Activated CD4-positive, alpha-beta T cell treated with anti-CD3 and anti-CD28 coated beads, Interleukin-2, amount 10 ng/mL, durations not matched to agents 7 days and 5 days (primary cell): ENCODE data around the gene WNT7A. TPM values are rescaled to one million over a fixed set of nuclear protein-coding genes. Genes with fewer than 3 reads are reported as not detected.

Source experiments
- CTCF ChIA-PET: fragments of 350-600 bp; sonication (Branson Sonifier 250); formaldehyde crosslinking; loops from one replicate; lab custom pipeline; 2021; ENCODE audit warnings: antibody characterized with exemption; lab: Charles Lee
- POLR2A ChIA-PET: fragments of 350-600 bp; sonication (Branson Sonifier 250); formaldehyde crosslinking; loops from one replicate; lab custom pipeline; 2021; ENCODE audit warnings: antibody characterized with exemption; lab: Charles Lee
- DNase-seq: peaks from one replicate; pipeline ENCODE4 v3.0.0-alpha.2; 2020
- H3K27ac Mint-ChIP-seq: one replicate; pipeline ENCODE4 v1.8.0; 2021; ENCODE audit warnings: mild to moderate bottlenecking, moderate library complexity, mixed read lengths
- H3K27me3 Mint-ChIP-seq: one replicate; pipeline ENCODE4 v1.8.0; 2021; ENCODE audit warnings: mixed read lengths
- H3K36me3 Mint-ChIP-seq: one replicate; pipeline ENCODE4 v1.8.0; 2021; ENCODE audit warnings: low read depth, mixed read lengths
- H3K4me1 Mint-ChIP-seq: one replicate; pipeline ENCODE4 v1.8.0; 2021; ENCODE audit warnings: mixed read lengths
- H3K4me3 Mint-ChIP-seq: one replicate; pipeline ENCODE4 v1.8.0; 2021; ENCODE audit warnings: mild to moderate bottlenecking, moderate library complexity, mixed read lengths
- H3K9me3 Mint-ChIP-seq: one replicate; pipeline ENCODE4 v1.8.0; 2021; ENCODE audit warnings: mixed read lengths
- total RNA-seq, 2 experiments: library from RNA; stranded (reverse); gene quantifications; one replicate each; pipeline ENCODE4 v1.2.3, GENCODE V29; 2021

WNT7A gene
- total RNA-seq, 2 experiments from 2014 or later, result 0.20 to 0.29 TPM

DNA sequence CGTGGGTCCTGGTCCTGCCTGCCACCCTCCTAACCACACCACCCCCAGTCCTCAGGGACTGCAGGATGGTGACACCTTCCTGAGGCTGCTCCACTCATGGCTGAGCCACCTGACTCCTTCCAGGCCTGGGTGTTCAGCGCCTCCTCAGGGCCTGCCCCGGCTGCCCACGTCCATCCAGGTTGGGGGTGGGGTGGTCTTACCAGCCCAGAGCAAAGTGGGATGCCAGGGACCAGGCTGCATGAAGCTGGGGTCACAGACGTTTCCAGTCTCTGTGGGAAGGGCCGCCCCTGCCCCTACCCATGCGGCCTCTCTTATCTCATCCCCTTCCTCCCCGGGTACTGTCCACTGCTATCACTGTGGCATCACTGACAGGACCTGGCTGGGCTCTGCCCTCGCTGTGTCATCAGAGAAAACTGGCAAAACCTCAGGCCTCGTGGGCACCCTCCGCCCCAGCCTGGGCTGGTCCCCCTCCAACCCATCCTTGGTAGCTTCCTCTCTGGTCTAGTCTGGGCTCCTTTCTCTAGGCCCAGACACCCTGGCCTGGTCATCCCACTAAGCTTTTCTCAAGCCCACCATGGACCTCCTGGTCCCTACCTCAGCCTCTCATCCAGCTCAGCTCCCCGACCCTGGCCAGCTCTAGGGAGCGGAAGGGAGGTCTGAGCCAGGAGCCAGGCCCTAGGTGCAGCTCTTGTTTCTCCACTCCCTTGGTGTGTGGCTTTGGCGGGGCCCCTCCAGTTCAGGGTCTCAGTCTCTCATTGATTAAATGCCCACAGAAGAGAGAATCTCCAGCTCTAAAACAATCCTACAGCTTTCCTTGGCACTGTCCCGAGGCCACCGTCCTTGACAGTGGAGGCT lies 32.9 kb downstream of the WNT7A start:
- Mint-ChIP-seq H3K4me1 (no peaks in the 10 kb centered on the region), H3K9me3 (no peaks in the 10 kb centered on the region), H3K27ac (no peak overlapping the region), H3K27me3 (no peaks in the 10 kb centered on the region), H3K36me3 (no peaks in the 10 kb centered on the region), H3K4me3 (no peak overlapping the region)
- ChIA-PET POLR2A (no interaction called here), CTCF (interaction anchor here (0.5 to 0.7 kb wide), 2 partner anchors 13 to 872 kb away, joined by 3 to 5 read pairs; no protein-coding TSS in a partner anchor)
- DNase-seq, result no peak

GRCh38 chr3:13846238-13846637 lies 33.6 kb downstream of the WNT7A start:
- Mint-ChIP-seq H3K27ac (no peak overlapping the region), H3K36me3 (no peaks in the 10 kb centered on the region), H3K4me1 (no peaks in the 10 kb centered on the region), H3K27me3 (no peaks in the 10 kb centered on the region), H3K4me3 (no peak overlapping the region), H3K9me3 (no peaks in the 10 kb centered on the region)
- POLR2A ChIA-PET, result no interaction called here
- DNase-seq, result no peak
- CTCF ChIA-PET, result no interaction called here

GRCh38 chr3:13845806-13846205 lies 34.1 kb downstream of the WNT7A start:
- Mint-ChIP-seq H3K27me3 (no peaks in the 10 kb centered on the region), H3K36me3 (no peaks in the 10 kb centered on the region), H3K27ac (no peak overlapping the region), H3K4me3 (no peak overlapping the region), H3K9me3 (no peaks in the 10 kb centered on the region), H3K4me1 (no peaks in the 10 kb centered on the region)
- no peak for DNase-seq
- ChIA-PET POLR2A (no interaction called here), CTCF (no interaction called here)

- H3K9me3 Mint-ChIP-seq, result no peaks in the 10 kb centered on the region
- H3K27ac Mint-ChIP-seq, result no peak overlapping the region
- H3K36me3 Mint-ChIP-seq, result no peaks in the 10 kb centered on the region
- ChIA-PET POLR2A (no interaction called here), CTCF (interaction anchor here (1.0 kb wide), 1 partner anchor 10 kb away, joined by 3 read pairs; no protein-coding TSS in a partner anchor)
- H3K27me3 Mint-ChIP-seq, result no peaks in the 10 kb centered on the region
- no peaks in the 10 kb centered on the region for H3K4me1 Mint-ChIP-seq
- H3K4me3 Mint-ChIP-seq, result no peak overlapping the region
- no peak for DNase-seq
These were observed 35.0 kb downstream of the WNT7A start for GRCh38 chr3:13844911-13845310.

GRCh38 chr3:13844286-13844685 lies 35.6 kb downstream of the WNT7A start:
- no peaks in the 10 kb centered on the region for H3K4me1 Mint-ChIP-seq
- no peak for DNase-seq
- ChIA-PET CTCF (interaction anchor here (1.0 kb wide), 1 partner anchor 10 kb away, joined by 3 read pairs; no protein-coding TSS in a partner anchor), POLR2A (no interaction called here)
- no peaks in the 10 kb centered on the region for H3K9me3 Mint-ChIP-seq
- no peak overlapping the region for H3K27ac Mint-ChIP-seq
- H3K36me3 Mint-ChIP-seq, result no peaks in the 10 kb centered on the region
- no peak overlapping the region for H3K4me3 Mint-ChIP-seq
- no peaks in the 10 kb centered on the region for H3K27me3 Mint-ChIP-seq

GRCh38 chr3:13843351-13843750 lies 36.5 kb downstream of the WNT7A start:
- no peak overlapping the region for H3K4me3 Mint-ChIP-seq
- POLR2A ChIA-PET, result no interaction called here
- H3K27ac Mint-ChIP-seq, result no peak overlapping the region
- H3K9me3 Mint-ChIP-seq, result no peaks in the 10 kb centered on the region
- no peaks in the 10 kb centered on the region for H3K27me3 Mint-ChIP-seq
- DNase-seq, result no peak
- H3K4me1 Mint-ChIP-seq, result no peaks in the 10 kb centered on the region
- H3K36me3 Mint-ChIP-seq, result no peaks in the 10 kb centered on the region
- CTCF ChIA-PET, result interaction anchor here (1.2 kb wide), 1 partner anchor 28 kb away, joined by 3 read pairs; no protein-coding TSS in a partner anchor

DNA sequence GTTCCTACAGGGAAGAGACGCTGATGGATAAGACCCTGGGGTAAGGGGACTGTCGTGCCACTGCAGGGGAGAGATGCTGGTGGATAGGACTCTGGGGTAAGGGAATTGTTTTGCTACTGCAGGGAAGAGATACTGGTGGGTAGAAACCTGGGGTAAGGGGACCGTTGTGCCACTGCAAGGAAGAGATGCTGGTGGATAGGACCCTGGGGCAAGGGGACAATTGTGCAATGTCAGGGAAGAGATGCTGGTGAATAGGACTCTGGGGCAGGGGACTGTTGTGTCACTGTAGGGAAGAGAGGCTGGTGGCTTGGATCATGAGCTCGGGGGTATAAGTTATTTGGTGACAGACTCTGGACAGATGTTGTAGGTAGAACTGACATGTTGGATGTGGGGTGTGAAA lies 37.6 kb downstream of the WNT7A start:
- Mint-ChIP-seq H3K9me3 (no peaks in the 10 kb centered on the region), H3K4me1 (no peaks in the 10 kb centered on the region), H3K27me3 (no peaks in the 10 kb centered on the region), H3K27ac (no peak overlapping the region), H3K4me3 (no peak overlapping the region), H3K36me3 (no peaks in the 10 kb centered on the region)
- CTCF ChIA-PET, result no interaction called here
- POLR2A ChIA-PET, result no interaction called here
- no peak for DNase-seq

GRCh38 chr3:13841826-13842225 lies 38.0 kb downstream of the WNT7A start:
- Mint-ChIP-seq H3K4me1 (no peaks in the 10 kb centered on the region), H3K27me3 (no peaks in the 10 kb centered on the region), H3K27ac (no peak overlapping the region), H3K9me3 (no peaks in the 10 kb centered on the region), H3K4me3 (no peak overlapping the region), H3K36me3 (no peaks in the 10 kb centered on the region)
- no peak for DNase-seq
- CTCF ChIA-PET, result no interaction called here
- POLR2A ChIA-PET, result no interaction called here

- Mint-ChIP-seq H3K4me3 (no peak overlapping the region), H3K4me1 (no peaks in the 10 kb centered on the region), H3K27ac (no peak overlapping the region), H3K27me3 (no peaks in the 10 kb centered on the region), H3K9me3 (no peaks in the 10 kb centered on the region), H3K36me3 (no peaks in the 10 kb centered on the region)
- no peak for DNase-seq
- POLR2A ChIA-PET, result no interaction called here
- CTCF ChIA-PET, result interaction anchor here (0.9 kb wide), 1 partner anchor 304 kb away, joined by 3 read pairs; no protein-coding TSS in a partner anchor
These were observed 38.7 kb downstream of the WNT7A start for GRCh38 chr3:13841141-13841540.

- Mint-ChIP-seq H3K4me3 (no peak overlapping the region), H3K9me3 (no peaks in the 10 kb centered on the region), H3K27ac (no peak overlapping the region), H3K4me1 (no peaks in the 10 kb centered on the region), H3K36me3 (no peaks in the 10 kb centered on the region), H3K27me3 (no peaks in the 10 kb centered on the region)
- no peak for DNase-seq
- POLR2A ChIA-PET, result no interaction called here
- CTCF ChIA-PET, result no interaction called here
These were observed 39.4 kb downstream of the WNT7A start for GRCh38 chr3:13840456-13840855.

- POLR2A ChIA-PET, result no interaction called here
These were observed 40.0 kb downstream of the WNT7A start for GRCh38 chr3:13839726-13840340.

DNA sequence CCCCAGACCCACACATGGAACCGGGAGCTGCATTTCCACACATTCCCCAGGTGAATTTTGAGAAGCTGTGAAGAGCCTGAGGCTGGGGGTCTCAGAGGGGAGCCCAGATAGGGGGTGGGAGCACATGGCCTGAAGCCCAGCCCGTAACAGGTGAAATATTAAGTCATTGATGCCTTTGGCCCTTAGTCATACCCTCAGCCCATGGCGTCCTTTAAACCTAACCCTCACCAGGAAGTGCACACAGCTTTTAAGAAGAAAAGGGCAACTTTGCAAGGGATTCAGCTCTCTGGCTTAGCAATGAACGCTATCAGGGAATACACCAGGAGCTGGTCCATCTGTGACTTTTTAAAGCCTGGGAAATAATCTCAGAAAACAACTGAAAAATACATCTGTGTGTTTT lies 40.6 kb downstream of the WNT7A start:
- no peaks in the 10 kb centered on the region for H3K9me3 Mint-ChIP-seq
- no peaks in the 10 kb centered on the region for H3K4me1 Mint-ChIP-seq
- no peak for DNase-seq
- H3K27ac Mint-ChIP-seq, result no peak overlapping the region
- H3K27me3 Mint-ChIP-seq, result no peaks in the 10 kb centered on the region
- H3K36me3 Mint-ChIP-seq, result no peaks in the 10 kb centered on the region
- ChIA-PET CTCF (no interaction called here), POLR2A (no interaction called here)
- H3K4me3 Mint-ChIP-seq, result no peak overlapping the region

More at GRCh38 chr3:13839726-13840340, 40.0 kb downstream of the WNT7A start:
- Mint-ChIP-seq H3K9me3 (no peaks in the 10 kb centered on the region), H3K4me3 (no peak overlapping the region), H3K27ac (no peak overlapping the region), H3K4me1 (no peaks in the 10 kb centered on the region), H3K36me3 (no peaks in the 10 kb centered on the region), H3K27me3 (no peaks in the 10 kb centered on the region)
- CTCF ChIA-PET, result no interaction called here
- DNase-seq, result no peak

DNA sequence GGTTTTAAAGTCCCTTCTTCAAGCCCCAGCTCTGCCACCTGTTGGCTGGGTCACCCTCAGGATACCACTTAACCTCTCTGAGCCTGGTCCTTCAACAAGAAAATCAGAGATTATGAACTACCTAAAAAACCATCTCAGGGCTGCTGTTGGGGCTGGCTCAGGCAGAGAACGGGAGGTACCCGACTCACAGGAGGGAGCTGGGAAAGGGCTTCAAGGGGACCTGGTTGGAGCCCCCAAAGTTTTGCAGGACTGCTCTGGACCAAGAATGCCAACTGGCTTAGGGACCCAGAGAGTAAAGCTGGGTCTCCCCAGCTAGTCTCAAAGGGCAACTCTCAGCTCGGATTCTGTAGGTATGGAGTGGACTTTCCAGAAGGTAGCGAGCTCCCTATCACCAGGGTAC lies 41.5 kb downstream of the WNT7A start:
- H3K9me3 Mint-ChIP-seq, result no peaks in the 10 kb centered on the region
- no peaks in the 10 kb centered on the region for H3K27me3 Mint-ChIP-seq
- no peak for DNase-seq
- POLR2A ChIA-PET, result no interaction called here
- no peak overlapping the region for H3K4me3 Mint-ChIP-seq
- CTCF ChIA-PET, result no interaction called here
- H3K36me3 Mint-ChIP-seq, result no peaks in the 10 kb centered on the region
- H3K27ac Mint-ChIP-seq, result no peak overlapping the region
- no peaks in the 10 kb centered on the region for H3K4me1 Mint-ChIP-seq
